ENCODE measurements around the gene MUC22. TPM values are rescaled to one million over a fixed set of nuclear protein-coding genes. Genes with fewer than 3 reads are reported as not detected.

MUC22 gene
- total RNA-seq, 1 experiment from 2014 or later: not detected

GRCh38 chr6:31083742-31084354, 73.6 kb downstream of the MUC22 start:
- peak in 1 of 2 experiments; percentile 51 for DNase-seq (ENCODE audit: low read depth in 1 of 2, low spot score in 2 of 2)
- Histone ChIP-seq H3K4me1 (replicated peaks) (peaks cover 21% of the 10 kb centered on the region), H3K9me3 (replicated peaks) (no peaks in the 10 kb centered on the region), H3K27ac (no peak overlapping the region), H3K36me3 (no peaks in the 10 kb centered on the region), H3K27me3 (replicated peaks) (no peaks in the 10 kb centered on the region), H3K4me3 (no peak overlapping the region)

Other genes with a start within 250 kb of the MUC22 start
- gene DDR1, start 126.0 kb upstream of the MUC22 start, total RNA-seq (2014; rRNA removed; shearing (Covaris generic)): 17.0 and 18.2 TPM in 2 replicates
- 13.4 and 17.7 TPM in 2 replicates for gene GTF2H4, start 102.3 kb upstream of the MUC22 start, total RNA-seq (2014; rRNA removed; shearing (Covaris generic))
- gene VARS2, start 96.2 kb upstream of the MUC22 start, total RNA-seq (2014; rRNA removed; shearing (Covaris generic)): 21.2 and 28.9 TPM in 2 replicates
- gene SFTA2, start 78.3 kb upstream of the MUC22 start, total RNA-seq (2014; rRNA removed; shearing (Covaris generic)): not detected in 2 replicates
- not detected in 2 replicates for gene MUCL3, start 69.5 kb upstream of the MUC22 start, total RNA-seq (2014; rRNA removed; shearing (Covaris generic))
- gene MUC21, start 26.8 kb upstream of the MUC22 start, total RNA-seq (2014; rRNA removed; shearing (Covaris generic)): not detected in 2 replicates
- not detected in 2 replicates for gene C6orf15, start 102.1 kb downstream of the MUC22 start, total RNA-seq (2014; rRNA removed; shearing (Covaris generic))
- 0.39 and 0.53 TPM in 2 replicates for gene PSORS1C1, start 104.3 kb downstream of the MUC22 start, total RNA-seq (2014; rRNA removed; shearing (Covaris generic))
- not detected in 2 replicates for gene CDSN, start 110.0 kb downstream of the MUC22 start, total RNA-seq (2014; rRNA removed; shearing (Covaris generic))
- not detected in 2 replicates for gene PSORS1C2, start 128.6 kb downstream of the MUC22 start, total RNA-seq (2014; rRNA removed; shearing (Covaris generic))
- gene CCHCR1, start 147.3 kb downstream of the MUC22 start, total RNA-seq (2014; rRNA removed; shearing (Covaris generic)): 35.1 and 39.2 TPM in 2 replicates
- gene TCF19, start 148.1 kb downstream of the MUC22 start, total RNA-seq (2014; rRNA removed; shearing (Covaris generic)): 61.4 and 68.1 TPM in 2 replicates
- gene POU5F1, start 160.2 kb downstream of the MUC22 start, total RNA-seq (2014; rRNA removed; shearing (Covaris generic)): not detected in 2 replicates